GM06990 (cell line): Measurements from ENCODE around the gene TADA2B.
"Not testable (repeated sequence)": the region's sequence is repeated elsewhere in the genome, so short reads cannot be mapped to it uniquely, and the experiment has no call there.

Experiments used
- DNase-seq: peaks from one replicate; pipeline ENCODE4 v3.0.0-alpha.2; 2011; ENCODE audit not compliant: insufficient read length; ENCODE audit errors: extremely low read depth
- H3K27me3 ChIP-seq: replicated peaks from 2 replicates; pipeline ENCODE4 v1.6.0; 2011; ENCODE audit warnings: low read length; ENCODE audit not compliant: control insufficient read depth, insufficient read depth
- H3K36me3 ChIP-seq: 2 replicates; pipeline ENCODE4 v1.5.1; 2011; ENCODE audit warnings: low read length; ENCODE audit not compliant: control insufficient read depth, insufficient read depth
- H3K4me3 ChIP-seq: replicated peaks from 2 replicates; pipeline ENCODE4 v1.5.1; 2011; ENCODE audit warnings: low read depth, mild to moderate bottlenecking, control low read depth, low read length
- CTCF ChIP-seq: IDR thresholded peaks from 2 replicates; pipeline ENCODE4 v1.5.1; 2011; ENCODE audit warnings: low read length, control low read depth, mild to moderate bottlenecking, inconsistent platforms; ENCODE audit not compliant: insufficient read depth, poor library complexity, severe bottlenecking

Gene TADA2B

GRCh38 chr4:7074426-7074825 lies 31.3 kb downstream of the TADA2B start:
- DNase-seq: no peak
- TF ChIP-seq CTCF: no peak
- Histone ChIP-seq H3K36me3 (no peaks in the 10 kb centered on the region), H3K27me3 (no peaks in the 10 kb centered on the region; the same call in 1 of the 2 replicates), H3K4me3 (no peak overlapping the region)

- H3K36me3 ChIP-seq: no peaks in the 10 kb centered on the region
- TF ChIP-seq CTCF: no peak
- H3K27me3 ChIP-seq: no peaks in the 10 kb centered on the region; the same call in 1 of the 2 replicates
- no peak overlapping the region for H3K4me3 ChIP-seq
- DNase-seq: no peak
Observed at GRCh38 chr4:7075962-7076695, 33.0 kb downstream of the TADA2B start.

- DNase-seq: no peak
- no peak for TF ChIP-seq CTCF
- Histone ChIP-seq H3K4me3 (no peak overlapping the region), H3K36me3 (no peaks in the 10 kb centered on the region), H3K27me3 (no peaks in the 10 kb centered on the region; the same call in 1 of the 2 replicates)
Observed at GRCh38 chr4:7076696-7077082, 33.5 kb downstream of the TADA2B start.

GRCh38 chr4:7077371-7077770 lies 34.2 kb downstream of the TADA2B start:
- no peak for TF ChIP-seq CTCF
- Histone ChIP-seq H3K36me3 (no peaks in the 10 kb centered on the region), H3K27me3 (no peaks in the 10 kb centered on the region; the same call in 1 of the 2 replicates), H3K4me3 (no peak overlapping the region)
- no peak for DNase-seq

GRCh38 chr4:7078025-7078424 lies 34.9 kb downstream of the TADA2B start:
- Histone ChIP-seq H3K4me3 (no peak overlapping the region), H3K27me3 (no peaks in the 10 kb centered on the region; the same call in 1 of the 2 replicates), H3K36me3 (no peaks in the 10 kb centered on the region)
- TF ChIP-seq CTCF: no peak
- DNase-seq: no peak

- DNase-seq, H3K4me3 ChIP-seq, H3K36me3 ChIP-seq, H3K27me3 ChIP-seq: not testable (repeated sequence)
Observed at GRCh38 chr4:7079483-7079882, 36.3 kb downstream of the TADA2B start.

GRCh38 chr4:7079909-7080308 lies 36.7 kb downstream of the TADA2B start:
- not testable (repeated sequence) for H3K36me3 ChIP-seq, DNase-seq, H3K27me3 ChIP-seq, H3K4me3 ChIP-seq
